ENCODE measurements around the gene COL24A1.

DNA sequence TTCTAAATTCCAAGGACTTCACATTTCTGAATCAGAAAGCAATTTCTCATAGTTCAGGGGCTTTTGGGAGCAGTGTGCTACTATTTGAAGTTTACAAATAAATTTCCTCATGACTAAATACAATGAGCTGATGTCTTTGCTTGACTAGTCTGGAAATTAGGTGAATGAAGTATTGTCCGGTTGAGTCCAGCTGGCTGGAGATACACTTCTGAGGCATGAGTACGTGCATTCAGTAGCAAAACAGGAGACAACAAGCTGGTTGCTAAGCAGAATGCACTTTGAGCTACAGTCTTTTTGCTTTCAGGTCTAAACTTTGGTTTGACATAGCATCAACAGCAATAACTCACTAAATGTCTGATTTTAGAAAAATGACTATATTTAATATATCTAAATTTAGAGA, 475.5 kb downstream of the COL24A1 start:
- TF ChIP-seq, protein P1, sequence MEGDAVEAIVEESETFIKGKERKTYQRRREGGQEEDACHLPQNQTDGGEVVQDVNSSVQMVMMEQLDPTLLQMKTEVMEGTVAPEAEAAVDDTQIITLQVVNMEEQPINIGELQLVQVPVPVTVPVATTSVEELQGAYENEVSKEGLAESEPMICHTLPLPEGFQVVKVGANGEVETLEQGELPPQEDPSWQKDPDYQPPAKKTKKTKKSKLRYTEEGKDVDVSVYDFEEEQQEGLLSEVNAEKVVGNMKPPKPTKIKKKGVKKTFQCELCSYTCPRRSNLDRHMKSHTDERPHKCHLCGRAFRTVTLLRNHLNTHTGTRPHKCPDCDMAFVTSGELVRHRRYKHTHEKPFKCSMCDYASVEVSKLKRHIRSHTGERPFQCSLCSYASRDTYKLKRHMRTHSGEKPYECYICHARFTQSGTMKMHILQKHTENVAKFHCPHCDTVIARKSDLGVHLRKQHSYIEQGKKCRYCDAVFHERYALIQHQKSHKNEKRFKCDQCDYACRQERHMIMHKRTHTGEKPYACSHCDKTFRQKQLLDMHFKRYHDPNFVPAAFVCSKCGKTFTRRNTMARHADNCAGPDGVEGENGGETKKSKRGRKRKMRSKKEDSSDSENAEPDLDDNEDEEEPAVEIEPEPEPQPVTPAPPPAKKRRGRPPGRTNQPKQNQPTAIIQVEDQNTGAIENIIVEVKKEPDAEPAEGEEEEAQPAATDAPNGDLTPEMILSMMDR (IDR thresholded peaks at IDR 0.05) = no peak
- TF ChIP-seq POLR2A (IDR thresholded peaks at IDR 0.05) = no peak
